K562 (cell line): ENCODE results near the gene MRGPRF.

Experiments used
- FIP1L1 ChIP-seq: fragments of 200-400 bp; formaldehyde crosslinking; IDR thresholded peaks from 2 replicates; pipeline ENCODE4 v1.6.1; 2018; ENCODE audit warnings: mild to moderate bottlenecking, low read depth, low read length; ENCODE audit not compliant: poor library complexity, severe bottlenecking
- POLR2A ChIP-seq: fragments of 450-650 bp; conservative IDR thresholded peaks from 2 replicates; pipeline ENCODE4 v1.6.1; 2016
- TF ChIP-seq, protein P1 (sequence below), 3 experiments: IDR thresholded peaks in 2 of 3; conservative IDR thresholded peaks in 1 of 3; 2 replicates each; pipeline ENCODE4 v1.5.1; 2011 to 2012; ENCODE audit warnings: low read length in 3 of 3, mild to moderate bottlenecking in 3 of 3, control low read depth in 2 of 3, improper control_type of control experiment in 1 of 3, inconsistent platforms in 1 of 3, low read depth in 1 of 3, mixed read lengths in 1 of 3, moderate library complexity in 1 of 3; ENCODE audit not compliant: insufficient read depth in 2 of 3

DNA sequence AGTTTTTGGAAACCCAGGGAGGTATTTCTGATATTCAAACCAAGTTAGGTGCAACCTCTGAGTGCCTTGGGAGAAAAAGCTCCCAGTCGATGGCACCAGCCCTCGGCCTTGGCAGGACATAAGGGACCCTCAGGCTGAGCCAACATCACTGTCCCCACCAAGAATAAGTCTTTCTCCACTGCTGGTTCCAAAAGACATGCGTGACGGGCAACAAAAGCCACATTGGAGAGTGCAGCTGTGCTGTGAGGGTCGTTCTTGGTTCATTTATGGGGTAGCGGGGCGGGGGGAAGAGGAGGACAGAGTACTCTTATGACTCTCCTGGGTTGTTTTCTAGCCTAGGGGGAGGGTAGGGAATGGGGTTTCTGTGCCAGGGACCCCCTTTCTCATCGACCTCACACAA is 24.5 kb upstream of the MRGPRF start:
- no peak for TF ChIP-seq POLR2A
- TF ChIP-seq, protein P1, sequence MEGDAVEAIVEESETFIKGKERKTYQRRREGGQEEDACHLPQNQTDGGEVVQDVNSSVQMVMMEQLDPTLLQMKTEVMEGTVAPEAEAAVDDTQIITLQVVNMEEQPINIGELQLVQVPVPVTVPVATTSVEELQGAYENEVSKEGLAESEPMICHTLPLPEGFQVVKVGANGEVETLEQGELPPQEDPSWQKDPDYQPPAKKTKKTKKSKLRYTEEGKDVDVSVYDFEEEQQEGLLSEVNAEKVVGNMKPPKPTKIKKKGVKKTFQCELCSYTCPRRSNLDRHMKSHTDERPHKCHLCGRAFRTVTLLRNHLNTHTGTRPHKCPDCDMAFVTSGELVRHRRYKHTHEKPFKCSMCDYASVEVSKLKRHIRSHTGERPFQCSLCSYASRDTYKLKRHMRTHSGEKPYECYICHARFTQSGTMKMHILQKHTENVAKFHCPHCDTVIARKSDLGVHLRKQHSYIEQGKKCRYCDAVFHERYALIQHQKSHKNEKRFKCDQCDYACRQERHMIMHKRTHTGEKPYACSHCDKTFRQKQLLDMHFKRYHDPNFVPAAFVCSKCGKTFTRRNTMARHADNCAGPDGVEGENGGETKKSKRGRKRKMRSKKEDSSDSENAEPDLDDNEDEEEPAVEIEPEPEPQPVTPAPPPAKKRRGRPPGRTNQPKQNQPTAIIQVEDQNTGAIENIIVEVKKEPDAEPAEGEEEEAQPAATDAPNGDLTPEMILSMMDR (IDR thresholded peaks at IDR 0.05 in 2 of 3, conservative IDR thresholded peaks at IDR 0.05 in 1 of 3; ENCODE audit: insufficient read depth in 2 of 3, low read depth in 1 of 3, low read length in 3 of 3): no peak
- TF ChIP-seq FIP1L1: no peak
